A549 treated with dexamethasone at 1 μM for 4 hours (cell line): ENCODE results near the gene UBB. TPM values are rescaled to one million over a fixed set of nuclear protein-coding genes. Genes with fewer than 3 reads are reported as not detected.

Experiments used
- total RNA-seq: library from RNA; stranded (reverse); fragments of 200-300 nt; extraction: Qiagen RNA extraction; gene quantifications from 5 replicates; pipeline ENCODE4 v1.2.3, GENCODE V29; 2022

Gene UBB
- total RNA-seq: 1,680 to 2,292 TPM (median 1,765 TPM) in 5 replicates

GRCh38 chr17:16380640-16381495 lies at the start of gene UBB:
UBB (plus strand) TSS chr17:16381091; CDS start chr17:16381908, 817 bp downstream.

GRCh38 chr17:16353317-16354174 lies 27.3 kb upstream of the UBB start, which contains the start of gene CENPV:
CENPV (minus strand) TSS chr17:16353469; CDS start chr17:16353436, 33 bp downstream.

GRCh38 chr17:16415031-16415924 lies 34.4 kb downstream of the UBB start, which contains the start of gene TRPV2:
TRPV2 (plus strand) TSS chr17:16415571; CDS start chr17:16417669, 2,098 bp downstream.

Other genes with a start within 250 kb of the UBB start
- gene NCOR1, start 165.6 kb upstream of the UBB start, total RNA-seq: 75.8 to 93.6 TPM (median 83.5 TPM) in 5 replicates
- 12.9 to 22.3 TPM (median 14.4 TPM) in 5 replicates for gene PIGL, start 163.9 kb upstream of the UBB start, total RNA-seq
- gene CENPV, start 27.6 kb upstream of the UBB start, total RNA-seq: 131 to 143 TPM (median 142 TPM) in 5 replicates
- 0.27 to 0.70 TPM (median 0.55 TPM) in 5 replicates for gene TRPV2, start 34.5 kb downstream of the UBB start, total RNA-seq
- 1.0 to 1.3 TPM (median 1.1 TPM) in 5 replicates for gene LRRC75A, start 111.1 kb downstream of the UBB start, total RNA-seq
- 8.3 to 11.6 TPM (median 9.3 TPM) in 5 replicates for gene ZNF287, start 188.1 kb downstream of the UBB start, total RNA-seq